CD4-positive, alpha-beta T cell treated with Interleukin-6 at 100 ng/mL for 8 hours (primary cell): ENCODE data around the gene FGF14.

Experiments
- DNase-seq: peaks from one replicate; pipeline ENCODE4 v3.0.0-alpha.2; 2020; ENCODE audit warnings: mixed read lengths, low spot score

Gene FGF14

DNA sequence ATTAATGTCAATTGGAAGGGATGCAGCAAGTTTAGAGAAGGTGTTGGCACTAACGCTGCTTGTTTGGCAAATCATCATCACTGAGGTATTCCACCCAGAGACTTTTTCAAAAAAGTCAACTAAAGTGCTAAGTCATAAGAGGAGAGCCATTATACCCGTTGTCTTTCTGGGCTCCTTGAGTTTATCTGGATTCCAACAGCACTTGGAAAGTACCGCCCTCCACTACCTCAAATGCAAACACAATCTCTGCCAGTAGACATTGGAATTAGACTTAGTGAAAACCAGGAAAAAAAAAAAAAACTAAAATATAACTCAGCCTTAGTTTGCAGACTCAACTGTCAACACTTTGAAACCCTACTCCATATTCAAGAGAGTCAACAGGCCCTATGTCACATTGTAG lies 683.4 kb downstream of the FGF14 start:
- DNase-seq: no peak

DNA sequence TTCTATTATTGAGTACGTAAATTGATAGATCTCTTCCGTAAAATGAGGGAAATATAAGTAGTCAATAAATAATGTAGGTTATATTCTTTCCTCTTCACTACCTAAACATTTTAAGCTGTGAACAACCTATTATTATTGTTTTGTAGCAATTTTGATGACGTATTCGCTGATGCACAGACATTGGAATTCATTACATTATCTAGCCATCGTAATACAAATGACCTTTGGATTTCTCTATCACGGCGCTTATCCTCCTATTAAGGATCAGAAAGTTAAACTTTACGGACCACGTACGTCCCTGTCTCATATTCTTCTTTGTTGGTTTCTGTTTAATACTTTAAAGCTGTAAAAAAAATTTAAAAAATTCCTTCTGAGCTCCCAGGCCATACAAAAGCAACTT lies 684.5 kb downstream of the FGF14 start:
- DNase-seq: no peak

DNA sequence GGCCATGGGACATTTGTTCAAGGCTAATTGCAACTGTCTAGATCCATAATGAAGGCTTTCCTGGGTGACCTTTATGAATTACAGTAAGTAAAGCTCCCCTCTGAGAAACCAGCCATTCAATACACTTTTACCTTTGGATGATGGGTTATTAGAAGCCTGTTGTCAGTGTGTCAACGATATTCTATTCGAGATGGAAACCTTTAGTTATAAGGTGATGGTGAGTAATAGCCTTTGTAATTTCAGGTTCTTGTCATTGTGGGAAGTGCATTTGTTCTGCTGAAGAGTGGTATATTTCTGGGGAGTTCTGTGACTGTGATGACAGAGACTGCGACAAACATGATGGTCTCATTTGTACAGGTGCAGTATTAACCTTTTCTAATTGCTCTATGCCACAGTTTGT lies 687.7 kb downstream of the FGF14 start:
- no peak for DNase-seq

DNA sequence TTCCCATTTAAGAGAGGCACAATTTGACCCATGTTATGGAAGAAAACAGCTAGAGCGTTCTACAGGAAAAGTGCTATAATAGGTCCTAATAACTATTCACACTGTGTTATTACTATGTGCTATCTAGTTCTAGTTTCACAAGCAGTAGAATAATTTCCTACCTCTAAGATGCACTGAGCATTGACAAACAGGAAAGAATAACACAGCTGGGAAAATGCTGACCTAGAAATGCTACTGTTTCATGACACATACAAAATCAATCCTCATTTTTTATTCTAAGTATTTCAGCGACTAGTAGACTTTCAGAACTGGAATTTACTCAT lies 689.9 kb downstream of the FGF14 start:
- DNase-seq: no peak

DNA sequence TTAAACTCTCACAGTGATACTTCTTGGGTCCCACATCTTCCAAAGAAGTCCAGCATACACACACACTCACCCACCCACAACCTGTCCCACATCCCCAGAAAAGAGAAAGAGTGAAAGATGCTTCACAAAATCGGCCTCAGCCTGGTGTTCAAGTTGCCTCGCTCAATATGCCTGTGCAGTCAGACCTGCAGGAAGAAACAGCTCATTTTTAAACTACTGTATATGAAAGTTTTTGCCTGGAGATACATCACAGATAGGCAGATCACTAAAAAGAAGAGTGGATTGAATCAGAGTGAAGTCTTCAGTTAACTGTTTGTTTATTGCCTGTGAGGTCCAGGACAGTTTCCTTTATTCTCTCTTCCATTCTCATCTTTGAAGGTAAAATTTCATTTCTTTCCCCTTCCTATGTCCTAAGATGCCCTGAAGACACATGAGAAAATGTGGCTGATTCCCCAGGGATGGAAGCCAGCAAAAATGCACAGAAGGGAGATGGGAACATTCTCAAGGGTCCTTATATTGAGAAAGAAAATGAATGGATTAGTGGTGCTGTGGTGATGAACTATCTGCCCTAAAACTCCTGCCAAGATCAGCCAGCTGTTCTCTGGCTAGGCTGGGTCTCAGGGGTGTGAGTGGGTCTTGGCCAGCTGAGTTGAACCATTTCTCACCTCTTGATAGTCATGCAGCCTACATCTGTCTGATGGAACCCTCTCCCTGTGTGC lies 690.4 kb downstream of the FGF14 start:
- DNase-seq: no peak

DNA sequence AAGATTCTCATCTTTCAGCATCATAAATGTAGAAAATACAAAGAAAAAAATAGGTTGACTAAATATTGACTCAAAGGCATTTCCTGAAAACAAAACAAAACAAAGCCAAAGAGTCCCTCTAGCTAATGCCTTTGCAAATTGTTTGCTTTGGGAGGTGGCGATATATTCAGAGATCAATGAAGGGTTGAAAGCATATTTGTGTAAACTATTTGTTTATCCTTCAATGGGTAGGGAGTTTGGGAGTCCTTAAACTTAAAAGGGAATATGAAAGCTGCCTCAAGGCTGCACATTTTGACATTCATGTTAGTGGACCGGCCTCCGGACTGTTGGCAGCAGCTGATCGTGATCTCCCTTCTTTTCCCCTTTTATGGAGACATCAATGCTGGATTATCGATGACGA lies 691.9 kb downstream of the FGF14 start:
- no peak for DNase-seq

DNA sequence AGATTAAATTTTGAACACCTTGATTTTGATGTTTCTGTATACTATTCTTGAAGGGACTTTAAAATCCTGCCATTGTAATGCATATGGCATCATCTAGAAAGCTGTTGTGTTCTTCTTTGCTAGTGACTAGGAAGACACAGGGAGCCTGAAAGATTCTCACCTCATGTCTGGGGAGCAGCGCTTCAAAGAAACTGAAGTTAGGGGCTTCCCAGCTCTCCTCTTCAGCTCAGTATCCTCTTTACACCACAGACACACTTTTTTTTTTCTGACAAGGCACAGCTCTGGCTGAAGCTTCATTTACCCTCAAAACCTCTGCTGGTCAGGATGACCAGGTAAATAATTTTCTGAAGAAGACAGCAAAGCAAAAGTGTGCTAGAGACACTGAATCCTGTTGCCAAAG lies 693.7 kb downstream of the FGF14 start:
- DNase-seq: no peak

DNA sequence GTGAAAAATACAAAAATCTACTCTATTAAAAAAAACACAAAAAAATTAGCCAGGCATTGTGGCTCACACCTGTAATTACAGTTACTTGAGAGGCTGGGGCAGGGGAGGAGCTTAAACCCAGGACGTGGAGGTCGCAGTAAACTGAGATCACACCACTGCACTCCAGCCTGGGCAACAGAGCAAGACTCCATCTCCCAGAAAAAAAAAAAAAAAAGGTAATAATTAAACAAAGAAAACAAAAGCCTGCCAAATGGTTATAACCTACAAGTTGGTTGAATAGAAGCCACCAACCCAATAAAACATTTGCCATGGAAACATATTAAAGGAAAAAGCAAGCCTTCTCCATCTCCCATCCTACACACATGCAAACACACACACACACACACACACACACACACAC lies 694.2 kb downstream of the FGF14 start:
- DNase-seq: no peak

DNA sequence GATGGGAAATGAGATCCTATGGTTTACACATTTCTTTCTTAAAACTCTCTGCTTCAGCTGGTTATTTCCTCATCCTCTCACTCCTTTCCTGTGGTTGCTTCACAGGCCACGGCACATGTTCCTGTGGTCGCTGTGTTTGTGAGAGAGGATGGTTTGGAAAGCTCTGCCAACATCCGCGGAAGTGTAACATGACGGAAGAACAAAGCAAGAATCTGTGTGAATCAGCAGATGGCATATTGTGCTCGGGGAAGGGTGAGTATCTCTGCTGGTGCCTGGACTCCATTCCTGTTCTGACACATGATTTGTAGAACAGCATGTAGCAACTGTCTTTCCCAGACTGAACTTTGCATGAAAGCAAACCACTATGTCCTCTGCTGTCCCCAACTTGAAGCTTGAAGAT lies 695.2 kb downstream of the FGF14 start:
- peak; percentile 4 for DNase-seq

DNA sequence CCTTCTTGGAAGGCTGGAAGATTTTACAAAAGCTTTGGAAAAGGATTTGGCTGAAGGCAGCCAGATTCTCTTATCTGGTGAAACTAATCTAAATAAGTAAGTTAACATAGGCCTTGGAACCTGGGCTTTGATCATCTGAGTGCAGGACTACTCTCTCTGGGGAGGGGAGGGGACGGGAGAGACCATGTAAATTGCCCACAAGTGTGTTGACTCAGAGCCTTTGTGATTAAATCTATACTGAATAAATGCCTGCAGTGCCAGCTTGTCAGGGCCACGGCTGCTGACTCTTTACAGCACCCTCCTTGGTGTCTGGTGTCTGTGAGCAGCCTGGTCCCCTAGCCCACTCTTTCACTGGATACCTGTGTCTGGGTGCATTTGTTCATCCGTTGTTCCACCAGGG lies 698.0 kb downstream of the FGF14 start:
- DNase-seq: no peak

DNA sequence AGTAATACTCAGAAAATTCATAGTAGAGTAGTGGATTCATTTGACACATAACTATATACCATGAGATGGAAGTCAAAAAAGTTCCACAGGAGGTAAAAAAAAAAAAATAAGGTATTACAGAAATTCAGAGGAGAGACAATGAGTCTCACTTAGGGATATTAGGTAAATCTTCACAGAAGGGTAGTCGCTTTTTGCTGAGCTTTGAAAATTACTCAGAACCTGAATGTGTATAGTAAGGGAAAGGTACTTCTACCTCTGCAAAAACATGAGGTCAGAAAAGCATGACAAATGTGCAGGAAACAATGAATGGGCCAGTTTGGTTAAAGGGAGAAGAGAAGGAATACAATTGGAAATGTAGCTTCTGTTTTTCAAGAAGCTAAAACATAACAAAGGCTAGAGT lies 698.8 kb downstream of the FGF14 start:
- DNase-seq: no peak

DNA sequence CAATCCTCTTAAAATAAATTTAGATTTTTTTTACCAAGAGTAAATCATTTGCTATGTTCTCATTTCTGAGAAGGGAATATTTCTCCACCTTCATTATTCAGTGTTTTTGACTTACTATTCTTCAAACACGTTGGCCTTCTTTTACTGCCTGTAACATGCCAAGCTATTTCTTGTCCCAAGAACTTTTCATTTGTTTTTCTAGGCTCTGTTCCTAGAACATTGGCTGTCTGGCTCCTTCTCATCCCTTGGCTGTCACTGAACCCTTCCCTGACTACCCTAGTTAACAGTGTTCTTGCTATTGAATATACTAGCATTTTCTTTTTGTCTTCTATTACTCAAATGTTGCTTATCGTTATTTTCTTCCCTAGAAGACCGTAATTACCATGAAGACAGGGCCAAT lies 701.2 kb downstream of the FGF14 start:
- no peak for DNase-seq

DNA sequence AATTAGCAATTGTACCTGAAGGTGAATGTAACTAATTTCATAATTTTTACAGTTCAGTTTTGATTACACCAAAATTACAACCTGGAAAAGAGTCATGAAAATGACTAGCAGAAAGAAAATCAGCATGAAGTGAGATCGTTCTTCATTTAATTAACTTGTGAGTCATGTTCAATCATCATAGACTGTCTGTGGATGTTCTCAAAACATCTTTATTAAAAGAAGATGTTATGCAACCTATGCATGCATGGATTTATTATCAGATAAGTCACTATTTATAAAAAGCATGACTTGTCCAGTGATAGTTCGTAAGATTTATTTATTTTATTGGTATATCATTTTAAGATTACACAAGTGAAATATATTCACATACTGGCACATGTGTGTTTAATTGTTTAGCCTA lies 703.4 kb downstream of the FGF14 start:
- DNase-seq: no peak

DNA sequence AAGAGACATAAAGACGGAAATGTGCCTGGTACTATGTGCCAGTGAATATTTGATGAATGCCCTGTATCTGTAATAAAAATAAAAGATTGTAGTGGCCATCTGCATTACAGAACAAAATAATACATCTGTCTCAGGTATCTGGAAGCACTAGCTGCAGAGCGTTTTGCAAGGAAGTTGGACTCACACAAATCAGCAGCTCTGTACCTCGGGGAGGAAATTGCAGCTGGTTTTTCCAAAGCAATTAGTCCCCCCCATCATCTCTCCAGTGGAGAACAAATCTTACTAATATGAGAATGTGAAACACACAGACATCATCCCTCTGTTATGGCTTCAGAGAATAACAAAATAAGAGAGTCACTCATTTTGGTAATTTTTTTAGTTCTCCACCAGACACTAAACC lies 704.1 kb downstream of the FGF14 start:
- DNase-seq: no peak

DNA sequence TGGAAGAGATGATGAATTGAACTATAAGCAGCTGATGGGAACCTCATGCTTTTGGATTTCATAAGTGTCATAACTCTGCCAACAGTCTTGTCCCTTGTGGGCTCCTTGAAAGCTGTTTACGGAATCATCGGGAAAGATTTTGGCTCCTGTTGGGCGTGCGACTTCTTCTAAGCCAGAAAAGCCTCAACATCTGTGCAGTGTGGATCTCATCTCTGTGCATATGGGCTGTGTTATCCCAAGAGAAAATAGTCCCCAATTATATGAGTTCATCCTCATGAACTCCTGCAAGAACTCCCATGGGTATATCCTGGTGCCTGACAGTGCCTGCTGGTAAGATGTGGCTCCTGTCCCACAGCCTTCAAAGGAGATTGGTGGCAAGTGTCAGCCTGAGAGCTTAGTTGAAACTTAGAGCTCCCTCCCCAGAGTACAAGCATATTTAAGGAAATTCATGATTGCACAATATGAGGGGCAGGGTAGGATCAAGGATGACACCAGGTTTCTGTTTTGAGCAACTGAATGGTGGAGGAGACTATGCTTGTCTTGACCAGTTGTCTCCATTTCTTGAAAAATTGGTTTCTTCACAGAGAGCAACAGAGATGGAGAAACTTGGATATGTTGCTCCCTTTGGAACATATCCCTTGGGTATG lies 705.9 kb downstream of the FGF14 start:
- DNase-seq: no peak

DNA sequence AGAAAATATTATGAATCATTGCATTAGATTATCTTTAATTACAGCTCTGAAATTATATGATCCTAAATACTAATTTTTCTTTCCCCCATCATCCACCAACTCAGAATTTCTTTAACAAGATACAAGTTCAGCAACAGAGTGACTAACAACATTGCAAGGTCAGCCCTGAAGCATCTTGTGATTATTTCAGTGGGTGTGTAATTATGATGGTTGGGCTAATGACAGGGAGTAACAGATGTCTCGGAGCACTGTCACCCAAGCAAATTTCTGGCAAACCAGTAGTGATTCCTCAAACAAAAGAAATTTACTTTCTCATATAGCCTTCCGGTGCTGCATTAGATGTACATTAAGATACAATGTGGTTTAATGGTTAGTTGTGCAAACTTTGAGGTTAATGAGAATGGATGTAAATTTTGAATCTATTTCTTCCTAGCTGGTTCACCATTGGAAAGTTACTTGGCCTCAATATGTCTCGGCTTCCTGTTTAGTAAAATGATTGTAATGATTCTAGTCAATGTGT lies 710.4 kb downstream of the FGF14 start:
- no peak for DNase-seq

DNA sequence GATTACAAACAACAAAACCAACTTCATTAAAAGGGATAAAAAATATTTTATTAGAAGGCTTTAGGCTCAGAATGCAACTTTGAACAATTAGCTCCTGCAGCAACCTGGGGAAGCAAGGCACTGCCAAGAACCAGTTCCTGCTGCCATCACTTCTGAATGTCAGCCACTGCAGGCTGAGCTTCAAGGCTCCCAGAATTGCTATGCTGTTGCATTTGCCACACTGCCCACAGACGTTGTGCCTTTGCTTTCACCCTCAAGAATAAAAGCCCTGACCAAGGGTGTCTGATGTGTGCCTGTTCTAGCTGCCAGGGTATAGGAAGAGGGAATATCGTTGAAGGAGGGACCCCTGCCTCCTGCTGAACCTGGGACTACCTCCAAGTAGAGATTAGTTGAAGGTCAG lies 711.0 kb downstream of the FGF14 start:
- DNase-seq: no peak

DNA sequence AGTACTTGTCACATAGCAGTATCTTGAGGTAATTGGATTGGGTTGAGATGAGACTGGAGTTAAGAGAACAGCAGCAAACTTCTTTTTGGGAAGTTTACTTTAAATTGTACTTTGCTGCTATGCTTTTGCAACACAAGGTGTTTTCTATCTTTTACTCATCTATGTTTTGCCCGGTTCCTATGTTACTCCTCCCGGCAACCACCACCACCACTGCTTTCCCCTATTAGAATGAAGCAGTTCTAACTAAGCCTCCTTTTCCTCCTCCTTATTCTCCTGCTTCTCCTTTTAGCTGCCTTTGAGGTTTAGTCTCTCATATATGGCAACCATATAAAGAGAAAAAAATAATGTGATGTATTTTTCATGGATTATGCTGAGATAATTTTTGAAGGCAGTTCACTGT lies 715.8 kb downstream of the FGF14 start:
- DNase-seq: no peak

DNA sequence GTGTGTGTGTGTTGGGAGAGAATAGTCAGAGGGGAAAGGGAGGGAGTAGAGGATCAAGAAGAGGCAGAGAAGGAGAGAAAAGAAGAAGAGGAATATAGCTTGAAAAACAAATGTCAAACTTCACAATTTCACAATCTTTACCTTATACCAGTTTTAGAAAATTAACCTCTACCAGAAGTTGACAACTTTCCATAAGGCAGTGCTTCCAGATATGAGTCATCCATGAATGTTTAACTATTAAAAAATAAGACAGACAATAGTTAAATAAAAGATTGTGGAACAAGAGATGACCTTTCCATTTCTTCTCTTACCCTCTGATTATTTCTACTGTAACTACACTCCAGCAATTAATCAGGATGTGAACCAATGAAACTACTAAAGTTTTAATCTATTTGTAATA lies 720.0 kb downstream of the FGF14 start:
- no peak for DNase-seq

DNA sequence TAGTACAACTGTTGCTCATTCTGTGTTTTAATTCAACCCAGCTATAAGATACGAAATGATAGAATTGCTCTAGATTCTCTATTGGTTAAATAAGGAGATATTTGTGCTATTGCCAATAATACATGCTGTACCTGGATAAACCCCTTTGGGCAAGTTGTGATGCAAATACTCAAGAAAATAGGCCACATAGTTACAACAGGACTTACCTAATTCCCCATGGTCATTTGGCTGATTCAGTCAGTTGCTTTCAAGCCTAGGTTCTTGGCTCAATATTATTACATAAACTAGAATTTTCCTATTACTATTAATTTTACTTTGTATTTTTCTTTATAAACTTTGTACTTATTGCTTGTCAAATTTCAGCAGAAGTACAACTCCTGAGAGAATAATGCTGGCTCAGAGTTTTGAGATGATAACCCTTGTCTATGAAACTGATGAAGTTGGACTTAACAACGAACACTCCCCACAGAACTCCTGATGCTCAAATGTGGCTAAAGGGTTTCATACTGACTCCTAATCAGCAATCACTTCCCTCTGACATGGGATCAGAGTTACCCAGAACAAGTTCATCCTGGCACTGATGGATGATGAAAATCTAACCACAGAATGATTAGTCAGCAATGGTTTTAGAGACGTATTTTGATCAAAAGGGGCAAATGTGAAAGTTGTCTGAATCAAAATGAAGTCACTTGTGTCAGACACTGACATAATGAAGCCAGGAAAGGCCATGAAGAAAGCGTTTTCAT lies 728.3 kb downstream of the FGF14 start:
- no peak for DNase-seq

DNA sequence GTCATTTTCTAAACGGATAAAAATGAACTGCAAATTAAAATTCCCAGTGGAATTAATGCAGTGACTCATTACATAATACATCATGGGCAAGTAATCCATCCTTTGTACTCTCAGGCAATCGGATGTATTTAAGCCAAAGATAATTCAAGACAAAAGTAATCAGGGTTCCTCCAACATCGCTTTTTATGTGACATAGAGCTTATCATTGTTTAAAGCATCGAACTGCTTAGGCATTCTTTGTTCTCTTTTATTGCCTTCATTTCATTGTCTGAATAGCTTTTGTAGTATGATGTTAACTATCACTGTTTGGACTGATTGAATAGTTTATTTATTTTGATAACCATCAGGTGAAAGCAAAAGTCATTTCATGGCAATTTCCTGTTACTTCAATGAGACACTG lies 740.0 kb downstream of the FGF14 start:
- no peak for DNase-seq
